NCI-H82 treated with DMSO at 0.1 percent for 48 hours (cell line): ENCODE results near the gene MOBP.

Experiments used
- DNase-seq: peaks from one replicate; lab custom pipeline; 2025; ENCODE audit not compliant: unreplicated experiment; lab: John Stamatoyannopoulos, UW

The MOBP gene

GRCh38 chr3:39494781-39495180, 27.3 kb downstream of the MOBP start:
- DNase-seq = no peak

GRCh38 chr3:39497753-39498152, 30.3 kb downstream of the MOBP start:
- no peak for DNase-seq

DNA sequence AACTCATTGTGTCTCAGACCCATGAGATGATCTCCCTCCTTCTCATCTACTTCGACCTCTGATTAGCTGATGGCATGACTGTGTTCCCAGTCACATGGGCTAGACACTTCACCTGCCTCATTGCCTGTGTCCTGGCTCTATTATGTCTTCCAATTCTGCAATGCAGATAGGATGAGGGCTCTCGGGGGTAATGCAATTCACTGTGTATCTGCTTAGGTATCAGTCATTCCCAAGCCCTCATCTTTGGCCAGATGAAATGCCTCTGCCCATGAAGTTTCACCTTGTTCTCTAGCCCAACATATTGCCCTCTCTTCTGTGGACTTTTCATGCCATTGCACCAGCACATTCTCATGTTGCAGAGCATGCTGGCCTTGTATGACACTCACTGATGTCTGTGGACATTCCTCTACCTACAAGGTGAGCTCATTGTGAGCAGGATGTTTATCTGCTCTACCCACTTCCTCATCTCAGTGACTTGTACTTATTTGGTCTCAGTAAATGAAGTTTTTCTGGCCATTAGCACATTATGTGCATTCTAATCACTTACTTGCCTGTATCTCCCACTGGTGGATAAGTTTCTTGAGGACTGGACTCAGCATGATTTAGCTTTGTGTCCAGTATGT, 32.3 kb downstream of the MOBP start:
- DNase-seq = no peak

DNA sequence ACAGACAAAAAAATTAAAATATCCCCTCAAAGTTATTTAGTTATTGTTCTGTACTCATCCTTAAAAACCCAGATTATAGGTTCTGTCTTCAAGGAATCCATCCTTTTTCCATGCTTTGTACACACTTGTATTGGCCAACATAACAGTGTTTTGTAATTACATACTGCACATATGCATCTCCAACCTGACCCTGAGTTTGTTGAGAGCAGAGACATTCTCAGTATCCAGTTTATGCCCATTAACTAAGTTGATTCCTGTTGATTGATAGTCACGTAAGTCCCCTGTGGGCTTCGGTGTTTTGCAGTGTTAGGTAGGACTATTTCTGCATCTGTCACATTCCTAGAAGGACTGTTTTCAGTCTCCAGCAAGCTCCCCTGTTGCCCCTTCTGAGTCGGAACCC, 33.6 kb downstream of the MOBP start:
- DNase-seq = no peak

DNA sequence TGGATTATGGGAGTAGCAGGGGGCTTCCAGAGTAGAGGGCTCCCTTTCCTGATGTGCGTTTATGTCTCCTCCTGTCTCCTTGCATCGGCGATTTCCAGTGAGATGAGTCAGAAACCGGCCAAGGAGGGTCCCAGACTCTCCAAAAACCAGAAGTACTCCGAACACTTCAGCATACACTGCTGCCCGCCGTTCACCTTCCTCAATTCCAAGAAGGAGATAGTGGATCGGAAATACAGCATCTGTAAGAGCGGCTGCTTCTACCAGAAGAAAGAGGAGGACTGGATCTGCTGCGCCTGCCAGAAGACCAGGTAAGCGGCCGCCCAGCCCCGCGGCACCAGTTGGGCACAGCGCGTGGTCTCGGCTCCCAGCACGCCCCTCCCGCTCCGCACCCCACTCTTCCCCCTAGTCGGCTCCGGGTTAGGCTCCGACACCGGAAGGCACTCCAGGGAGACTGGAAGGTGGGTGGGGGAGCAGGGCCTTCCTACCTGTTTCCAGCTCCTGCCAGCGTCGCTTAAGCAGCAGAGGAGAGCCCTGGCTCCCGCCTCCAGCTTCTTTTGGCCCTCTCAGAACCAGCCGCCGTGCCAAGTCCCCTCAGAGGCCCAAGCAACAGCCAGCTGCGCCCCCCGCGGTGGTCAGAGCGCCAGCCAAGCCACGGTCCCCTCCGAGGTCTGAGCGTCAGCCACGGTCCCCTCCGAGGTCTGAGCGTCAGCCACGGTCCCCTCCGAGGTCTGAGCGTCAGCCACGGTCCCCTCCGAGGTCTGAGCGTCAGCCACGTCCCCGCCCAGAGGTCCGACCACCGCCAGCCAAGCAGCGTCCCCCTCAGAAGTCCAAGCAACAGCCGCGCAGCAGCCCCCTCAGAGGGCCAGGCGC, 34.7 kb downstream of the MOBP start:
- no peak for DNase-seq

DNA sequence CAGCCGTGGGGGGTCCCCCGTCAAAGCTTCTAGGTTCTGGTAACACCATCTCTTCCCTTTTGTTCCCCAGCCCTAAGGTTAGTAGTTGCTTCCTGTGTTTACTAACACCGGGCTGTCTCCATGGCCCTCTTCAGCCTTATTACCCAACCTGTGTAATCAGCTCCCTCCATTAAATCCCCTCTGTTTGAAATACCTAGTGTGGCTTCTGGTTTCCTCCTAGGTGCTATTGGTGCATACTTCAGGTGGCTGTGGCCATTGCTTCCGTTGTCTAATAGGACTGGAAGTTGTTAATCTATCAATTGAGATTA, 35.3 kb downstream of the MOBP start:
- no peak for DNase-seq

- no peak for DNase-seq
Observed at GRCh38 chr3:39505866-39506742, 38.6 kb downstream of the MOBP start.

DNA sequence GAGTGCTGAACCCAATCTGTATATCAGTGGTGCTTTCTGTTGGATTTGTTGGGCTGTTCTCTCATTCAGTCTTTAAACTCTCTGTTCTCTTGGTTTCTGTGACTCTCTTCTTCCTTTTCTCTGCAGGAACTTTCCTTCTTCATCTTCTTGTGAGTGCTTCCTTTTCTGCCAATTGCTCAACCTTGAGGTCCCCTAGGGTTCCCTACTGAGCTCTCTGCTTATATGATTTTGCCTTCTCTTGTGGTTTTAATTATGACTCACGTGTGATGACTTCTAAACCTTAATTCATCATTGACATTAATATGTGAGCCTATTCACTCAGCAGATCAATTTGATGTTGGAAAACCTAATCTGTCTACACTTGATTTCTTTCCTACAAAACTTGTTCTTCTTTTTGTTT, 39.4 kb downstream of the MOBP start:
- no peak for DNase-seq

- DNase-seq = no peak
Observed at GRCh38 chr3:39513791-39514369, 46.4 kb downstream of the MOBP start.

- DNase-seq = no peak
Observed at GRCh38 chr3:39515681-39516441, 48.4 kb downstream of the MOBP start.

DNA sequence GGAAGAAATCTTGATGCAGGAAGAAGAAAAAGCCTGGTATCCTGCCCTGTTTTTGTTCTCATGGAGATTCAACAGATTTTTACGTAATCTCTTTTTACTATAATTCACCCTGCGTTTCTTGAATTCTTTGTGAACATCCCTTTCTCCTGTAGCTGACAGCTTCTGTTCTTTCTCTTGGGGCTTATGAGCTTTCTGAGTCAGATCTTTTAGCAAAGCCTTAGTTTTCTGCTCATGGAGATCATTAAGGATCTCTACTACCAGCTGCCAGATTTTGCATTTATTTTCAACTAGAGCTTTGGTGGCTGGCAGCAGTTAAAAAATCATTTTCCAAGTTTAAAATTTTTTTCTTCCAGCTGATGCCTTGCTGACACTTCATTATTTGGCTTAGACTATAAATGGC, 51.6 kb downstream of the MOBP start:
- no peak for DNase-seq

GRCh38 chr3:39519554-39520288, 52.2 kb downstream of the MOBP start:
- no peak for DNase-seq

DNA sequence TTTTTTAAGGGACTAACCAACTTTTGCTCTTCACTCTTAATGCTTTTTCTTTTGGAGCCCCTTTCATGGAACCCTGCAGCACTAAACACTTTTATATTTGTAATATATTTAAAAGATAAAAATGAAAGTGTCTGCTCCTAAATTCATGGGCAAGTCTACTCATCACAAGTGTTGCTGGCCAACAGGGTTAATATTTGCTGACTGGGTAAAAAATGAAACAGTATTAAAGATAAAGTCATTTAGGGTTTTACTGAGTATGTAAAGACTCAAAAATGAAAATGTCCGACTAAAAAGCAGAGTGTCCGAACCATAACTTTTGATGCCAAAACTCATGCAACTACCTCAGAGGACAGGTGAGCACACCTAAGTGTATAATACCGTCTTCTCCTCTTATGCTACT, 54.0 kb downstream of the MOBP start:
- DNase-seq = no peak

- DNase-seq = no peak
Observed at GRCh38 chr3:39524107-39524506, 56.6 kb downstream of the MOBP start.

GRCh38 chr3:39528844-39529243, 61.4 kb downstream of the MOBP start:
- no peak for DNase-seq

DNA sequence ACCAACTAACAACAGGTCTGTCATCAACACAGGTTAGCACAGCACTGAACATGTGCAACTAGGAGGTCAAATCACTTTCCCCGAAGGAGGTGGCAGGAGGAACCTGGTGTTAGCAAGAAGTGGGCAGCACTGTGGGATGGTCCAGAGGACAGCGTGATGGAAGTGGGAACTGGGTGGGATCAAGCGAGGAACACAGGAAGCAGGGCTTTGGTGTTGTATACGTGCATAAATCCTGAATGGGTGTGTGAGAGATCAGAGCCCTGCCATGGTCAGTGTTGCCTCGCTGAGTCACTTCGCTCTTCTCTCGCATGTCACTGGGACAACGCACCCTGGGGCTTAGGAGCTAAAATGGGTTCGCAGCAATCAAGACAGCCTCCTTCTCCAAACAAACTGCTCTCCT, 62.1 kb downstream of the MOBP start:
- no peak for DNase-seq

DNA sequence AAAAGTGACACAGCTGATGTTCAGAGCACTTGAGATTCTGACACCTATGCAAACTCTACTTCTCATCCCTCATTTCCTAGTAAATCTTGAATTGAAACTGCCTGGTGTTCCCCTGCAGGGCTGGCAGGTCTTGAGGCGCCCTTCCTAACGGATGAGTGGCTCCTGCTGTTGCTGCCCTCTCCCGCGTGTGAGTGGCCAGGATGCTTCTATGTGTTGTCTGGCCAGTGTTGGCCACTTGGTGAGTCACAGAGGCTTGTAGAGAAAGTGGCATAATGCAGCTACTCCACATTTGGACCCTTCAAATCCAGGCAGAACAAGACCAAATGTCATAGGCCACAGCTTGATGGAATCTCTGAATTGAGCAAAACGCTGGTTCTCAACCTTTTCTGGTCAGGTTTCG, 63.6 kb downstream of the MOBP start:
- DNase-seq = no peak

DNA sequence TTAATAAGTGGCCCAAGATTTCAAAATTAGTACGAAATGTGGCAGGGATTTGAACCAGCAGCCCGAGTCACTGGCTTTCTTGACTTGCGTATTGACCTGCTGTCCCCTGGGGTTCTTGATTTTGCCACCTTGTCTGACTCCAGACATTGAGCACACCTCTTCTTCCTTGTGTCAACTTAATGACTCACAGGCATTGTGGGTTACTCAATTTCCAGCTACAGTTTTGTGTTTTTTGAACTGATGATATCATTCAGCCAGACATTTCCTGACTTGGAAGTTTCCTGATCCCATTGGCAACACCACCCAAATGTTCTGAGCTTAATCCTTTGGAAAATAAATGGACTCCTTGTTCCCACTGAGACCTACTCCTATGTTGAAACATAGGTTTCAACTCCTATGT, 64.2 kb downstream of the MOBP start:
- no peak for DNase-seq

DNA sequence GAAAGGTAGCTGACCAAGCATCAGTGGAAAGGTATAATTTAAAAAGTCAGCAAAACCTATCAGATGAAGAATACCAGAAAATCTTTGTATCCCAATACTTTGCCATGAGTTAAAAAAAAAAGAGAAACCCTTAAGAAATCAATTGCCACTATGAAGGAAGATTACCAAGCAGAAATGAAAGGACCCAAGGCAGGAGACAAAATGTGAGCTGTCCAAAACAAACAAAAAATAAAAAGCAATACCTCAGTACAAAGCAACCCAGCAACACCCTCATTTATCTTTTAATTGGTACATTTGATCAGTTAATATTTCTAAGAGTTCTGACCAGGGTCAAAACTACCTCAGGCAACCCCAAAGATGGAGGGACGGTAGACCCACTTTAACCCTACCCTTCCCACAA, 65.3 kb downstream of the MOBP start:
- DNase-seq = no peak

DNA sequence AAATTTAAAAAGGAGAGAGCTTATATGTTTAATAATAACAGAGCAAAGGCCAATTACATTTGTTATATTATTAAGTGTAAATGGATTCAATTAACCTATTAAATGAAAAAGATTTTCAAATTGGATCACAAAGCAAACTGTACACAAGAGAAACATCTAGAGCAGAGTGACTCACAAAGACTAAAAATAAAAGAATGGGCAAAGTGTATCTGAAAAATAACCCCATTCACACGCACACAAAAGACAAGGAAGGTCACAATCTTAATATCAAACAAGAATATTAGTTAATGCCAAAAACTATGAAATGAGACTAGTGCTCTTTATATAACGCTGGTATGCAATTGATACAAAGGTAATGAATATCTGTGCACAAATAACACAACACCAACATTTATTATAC, 65.7 kb downstream of the MOBP start:
- no peak for DNase-seq
